Stimulated activated naive CD8-positive, alpha-beta T cell treated with anti-CD3 and anti-CD28 coated beads, Interleukin-15, Interleukin-2, amounts not matched to agents 100 U/mL and 50 U/mL, for 24 hours (primary cell): Measurements from ENCODE around the gene MAP2K5.

ENCODE experiments used
- ATAC-seq: fragments of 150-1000 bp; cut with Tn5 transposase; one replicate; pipeline ENCODE4 v1.10.0; 2021
- DNase-seq: peaks from one replicate; pipeline ENCODE4 v3.0.0; 2021

The MAP2K5 gene

GRCh38 chr15:67838789-67839332, 296.4 kb downstream of the MAP2K5 start:
- ATAC-seq (no peak), DNase-seq (no peak)

GRCh38 chr15:67839499-67839928, 297.0 kb downstream of the MAP2K5 start:
- ATAC-seq (peak; percentile 15), DNase-seq (no peak)

GRCh38 chr15:67839929-67840748, 297.6 kb downstream of the MAP2K5 start, which contains the start of gene RNU6-1:
TSS of gene RNU6-1 (minus strand) at chr15:67840045.
- peak; percentile 94 for DNase-seq
- ATAC-seq, result peak; percentile 93

- no peak for ATAC-seq
Measured at GRCh38 chr15:67840749-67841512, 298.4 kb downstream of the MAP2K5 start.

GRCh38 chr15:67841513-67841762, 298.9 kb downstream of the MAP2K5 start:
- ATAC-seq, result no peak
- no peak for DNase-seq

More at GRCh38 chr15:67840749-67841512, 298.4 kb downstream of the MAP2K5 start:
- no peak for DNase-seq

- DNase-seq, result no peak
- ATAC-seq, result no peak
Measured at GRCh38 chr15:67843092-67843501, 300.6 kb downstream of the MAP2K5 start.

- no peak for DNase-seq
- ATAC-seq, result no peak
Measured at GRCh38 chr15:67843571-67844387, 301.3 kb downstream of the MAP2K5 start.

GRCh38 chr15:67845974-67846373, 303.5 kb downstream of the MAP2K5 start:
- no peak for DNase-seq
- no peak for ATAC-seq

- ATAC-seq, result no peak
- no peak for DNase-seq
Measured at GRCh38 chr15:67849538-67849937, 307.0 kb downstream of the MAP2K5 start.

GRCh38 chr15:67850336-67850735, 307.8 kb downstream of the MAP2K5 start:
- no peak for ATAC-seq
- no peak for DNase-seq

- DNase-seq, result no peak
Measured at GRCh38 chr15:67850994-67851571, 308.6 kb downstream of the MAP2K5 start.

GRCh38 chr15:67852418-67852817, 309.9 kb downstream of the MAP2K5 start:
- no peak for ATAC-seq
- DNase-seq, result no peak

More at GRCh38 chr15:67850994-67851571, 308.6 kb downstream of the MAP2K5 start:
- no peak for ATAC-seq

- DNase-seq, result no peak
- no peak for ATAC-seq
Measured at GRCh38 chr15:67853454-67853853, 311.0 kb downstream of the MAP2K5 start.

- no peak for ATAC-seq
- DNase-seq, result no peak
Measured at GRCh38 chr15:67854358-67854757, 311.9 kb downstream of the MAP2K5 start.

GRCh38 chr15:67855842-67856241, 313.3 kb downstream of the MAP2K5 start:
- peak; percentile 70 for ATAC-seq
- DNase-seq, result no peak
